H1 (cell line): ENCODE results near the gene BIN2. TPM values are rescaled to one million over a fixed set of nuclear protein-coding genes. Genes with fewer than 3 reads are reported as not detected.

Source experiments
- CTCF ChIA-PET: fragments of 300-600 bp; sonication (Branson Sonifier 250); formaldehyde crosslinking; loops from one replicate; lab custom pipeline; 2021; ENCODE audit not compliant: partially characterized antibody; lab: Charles Lee
- POLR2A ChIA-PET: fragments of 300-600 bp; sonication (Branson Sonifier 250); formaldehyde crosslinking; loops from one replicate; lab custom pipeline; 2021; ENCODE audit warnings: inconsistent platforms; ENCODE audit not compliant: partially characterized antibody; lab: Charles Lee
- DNase-seq, 2 experiments: peaks; one replicate each; pipeline versions ENCODE4 v3.0.0 to v3.0.0-alpha.2; 2010 to 2022; ENCODE audit warnings: low spot score in 2 of 2, low read depth in 1 of 2, mixed read lengths in 1 of 2
- FAIRE-seq: peaks from 2 replicates; lab custom pipeline; 2011; peaks lifted over from hg19 to GRCh38; lab: Jason Lieb, UNC
- H2AFZ ChIP-seq: 2 replicates; pipeline ENCODE4 v1.8.1; 2012; ENCODE audit warnings: low read length, inconsistent platforms
- H2AK5ac ChIP-seq: 2 replicates; pipeline ENCODE4 v1.6.1; 2013; ENCODE audit warnings: low read depth, low read length
- H2BK120ac ChIP-seq: replicated peaks from 2 replicates; pipeline ENCODE3; 2013; ENCODE audit warnings: low read depth, low read length, inconsistent platforms
- H2BK12ac ChIP-seq: 2 replicates; pipeline ENCODE4 v1.6.1; 2013; ENCODE audit warnings: low read depth, low read length
- H2BK15ac ChIP-seq: 2 replicates; pipeline ENCODE4 v1.6.1; 2013; ENCODE audit warnings: low read length
- H2BK20ac ChIP-seq: 2 replicates; pipeline ENCODE4 v1.6.1; 2013; ENCODE audit warnings: low read length
- H2BK5ac ChIP-seq: 2 replicates; pipeline ENCODE4 v1.6.1; 2013; ENCODE audit warnings: low read depth, low read length
- H3K14ac ChIP-seq: 2 replicates; pipeline ENCODE4 v1.6.1; 2013; ENCODE audit warnings: inconsistent platforms; ENCODE audit not compliant: insufficient read length
- H3K18ac ChIP-seq: 2 replicates; pipeline ENCODE4 v1.6.1; 2013; ENCODE audit warnings: low read length; ENCODE audit errors: extremely low read depth
- H3K23ac ChIP-seq: 2 replicates; pipeline ENCODE4 v1.6.1; 2013; ENCODE audit warnings: inconsistent platforms; ENCODE audit not compliant: insufficient read length
- H3K23me2 ChIP-seq: 2 replicates; pipeline ENCODE4 v1.6.1; 2013; ENCODE audit warnings: low read depth, low read length
- H3K27ac ChIP-seq: 2 replicates; pipeline ENCODE4 v1.6.1; 2011; ENCODE audit warnings: low read depth, low read length, inconsistent platforms
- H3K27me3 ChIP-seq, 4 experiments: replicated peaks in 1 of 4; 1 replicate in 1 of 4; 2 replicates in 3 of 4; pipeline versions ENCODE4 v1.6.1 to v1.8.1; 2011 to 2013; ENCODE audit warnings: low read length in 3 of 4, mild to moderate bottlenecking in 3 of 4, inconsistent platforms in 2 of 4, mixed read lengths in 2 of 4, moderate library complexity in 1 of 4; ENCODE audit not compliant: control insufficient read depth in 3 of 4, insufficient read depth in 3 of 4; ENCODE audit errors: extremely low read depth in 1 of 4
- H3K36me3 ChIP-seq, 4 experiments: 2 replicates each; pipeline versions ENCODE4 v1.6.1 to v1.8.1; 2011 to 2013; ENCODE audit warnings: mild to moderate bottlenecking in 4 of 4, low read length in 3 of 4, moderate library complexity in 2 of 4, control low read depth in 1 of 4, inconsistent platforms in 1 of 4; ENCODE audit not compliant: insufficient read depth in 4 of 4, control insufficient read depth in 2 of 4
- H3K4ac ChIP-seq: replicated peaks from 2 replicates; pipeline ENCODE3; 2013; ENCODE audit warnings: low read length, low read depth, mixed read lengths, inconsistent platforms; ENCODE audit not compliant: insufficient read length
- H3K4me1 ChIP-seq, 4 experiments: replicated peaks in 1 of 4; 1 replicate in 1 of 4; 2 replicates in 3 of 4; pipeline versions ENCODE4 v1.6.1 to v1.8.1; 2011 to 2013; ENCODE audit warnings: low read length in 3 of 4, inconsistent platforms in 2 of 4, mixed read lengths in 1 of 4; ENCODE audit not compliant: insufficient read depth in 4 of 4, control insufficient read depth in 3 of 4
- H3K4me2 ChIP-seq, 2 experiments: 2 replicates each; pipeline versions ENCODE4 v1.6.1 to v1.8.1; 2011 to 2013; ENCODE audit warnings: low read depth in 2 of 2, low read length in 2 of 2, control low read depth in 1 of 2, inconsistent platforms in 1 of 2, mild to moderate bottlenecking in 1 of 2; ENCODE audit not compliant: insufficient read depth in 1 of 2
- H3K4me3 ChIP-seq, 4 experiments: fragments of 200-600, 300-600 bp in 1 of 4; sonication (generic), shearing (Covaris generic), sonication (Bioruptor Twin) in 1 of 4; 2 replicates each; pipeline versions ENCODE4 v1.5.1 to v1.8.1; 2011 to 2016; ENCODE audit warnings: low read length in 4 of 4, low read depth in 3 of 4, control low read depth in 2 of 4, inconsistent platforms in 2 of 4, mild to moderate bottlenecking in 2 of 4, mixed read lengths in 1 of 4, moderate library complexity in 1 of 4; ENCODE audit not compliant: insufficient read depth in 2 of 4; ENCODE audit errors: extremely low read depth in 1 of 4
- H3K56ac ChIP-seq: replicated peaks from 2 replicates; pipeline ENCODE3; 2013; ENCODE audit warnings: low read depth, mild to moderate bottlenecking, mixed read lengths, low read length, inconsistent platforms; ENCODE audit not compliant: insufficient read length
- H3K79me1 ChIP-seq: 2 replicates; pipeline ENCODE4 v1.6.1; 2013; ENCODE audit warnings: low read depth, low read length, control low read depth
- H3K79me2 ChIP-seq, 2 experiments: 2 replicates each; pipeline versions ENCODE4 v1.6.1 to v1.8.1; 2012 to 2013; ENCODE audit warnings: low read length in 2 of 2, mild to moderate bottlenecking in 2 of 2, inconsistent platforms in 1 of 2; ENCODE audit not compliant: insufficient read depth in 2 of 2, control insufficient read depth in 1 of 2
- H3K9ac ChIP-seq, 4 experiments: replicated peaks in 1 of 4; 1 replicate in 1 of 4; 2 replicates in 3 of 4; pipeline versions ENCODE4 v1.6.1 to v1.8.1; 2011 to 2013; ENCODE audit warnings: low read depth in 3 of 4, low read length in 3 of 4, control low read depth in 2 of 4, mild to moderate bottlenecking in 2 of 4, moderate library complexity in 2 of 4, inconsistent platforms in 1 of 4; ENCODE audit errors: extremely low read depth in 1 of 4
- H3K9me3 ChIP-seq, 2 experiments: 2 replicates each; pipeline versions ENCODE4 v1.6.1 to v1.8.1; 2012 to 2013; ENCODE audit warnings: mild to moderate bottlenecking in 2 of 2, moderate library complexity in 2 of 2, control low read depth in 1 of 2, inconsistent platforms in 1 of 2, low read depth in 1 of 2, low read length in 1 of 2, mixed read lengths in 1 of 2; ENCODE audit not compliant: insufficient read depth in 2 of 2
- H4K20me1 ChIP-seq, 2 experiments: replicated peaks in 1 of 2; 2 replicates each; pipeline versions ENCODE3 to v1.8.1; 2011 to 2013; ENCODE audit warnings: inconsistent platforms in 2 of 2, low read length in 2 of 2, mild to moderate bottlenecking in 1 of 2; ENCODE audit not compliant: insufficient read depth in 2 of 2, control insufficient read depth in 1 of 2
- H4K5ac ChIP-seq: 2 replicates; pipeline ENCODE4 v1.6.1; 2013; ENCODE audit warnings: low read length, low read depth, mixed read lengths, inconsistent platforms; ENCODE audit not compliant: insufficient read length
- H4K8ac ChIP-seq: 2 replicates; pipeline ENCODE4 v1.8.0; 2013; ENCODE audit warnings: mild to moderate bottlenecking, moderate library complexity, low read length, inconsistent platforms; ENCODE audit not compliant: insufficient read depth; ENCODE audit errors: extremely low read depth
- H4K91ac ChIP-seq: replicated peaks from 2 replicates; pipeline ENCODE3; 2013; ENCODE audit warnings: low read length, mixed read lengths, inconsistent platforms; ENCODE audit not compliant: insufficient read length
- EZH2 ChIP-seq: fragments of 200-600 bp; sonication (generic); IDR thresholded peaks from 2 replicates; pipeline ENCODE4 v1.7.1; 2012; ENCODE audit warnings: low read depth, mild to moderate bottlenecking, moderate library complexity, low read length, inconsistent platforms; ENCODE audit not compliant: severe bottlenecking
- HDAC6 ChIP-seq: IDR thresholded peaks from one replicate; pipeline ENCODE4 v1.7.1; 2012; ENCODE audit warnings: low read depth, mild to moderate bottlenecking, inconsistent platforms, low read length, moderate library complexity
- POLR2A ChIP-seq, 2 experiments: IDR thresholded peaks; 1 replicate in 1 of 2; 2 replicates in 1 of 2; pipeline ENCODE4 v1.6.1; 2011; ENCODE audit warnings: low read depth in 2 of 2, low read length in 2 of 2, mild to moderate bottlenecking in 2 of 2; ENCODE audit errors: control extremely low read depth in 1 of 2
- POLR2AphosphoS5 ChIP-seq: IDR thresholded peaks from 2 replicates; pipeline ENCODE4 v1.6.1; 2011; ENCODE audit warnings: low read depth, low read length
- RNF2 ChIP-seq: fragments of 200-900, 300-1000 bp; sonication (generic); IDR thresholded peaks from 2 replicates; pipeline ENCODE4 v1.7.1; 2016; ENCODE audit warnings: borderline replicate concordance, low read depth, mild to moderate bottlenecking, antibody characterized with exemption, low read length; ENCODE audit not compliant: poor library complexity, severe bottlenecking; ENCODE audit errors: missing control alignments
- RXRA ChIP-seq: IDR thresholded peaks from 2 replicates; pipeline ENCODE4 v1.6.1; 2011; ENCODE audit warnings: low read depth, mild to moderate bottlenecking, low read length, moderate library complexity; ENCODE audit not compliant: insufficient read depth
- SAP30 ChIP-seq: fragments of 300-600 bp; sonication (generic); IDR thresholded peaks from 2 replicates; pipeline ENCODE4 v1.7.1; 2012; ENCODE audit warnings: low read length, moderate library complexity, mild to moderate bottlenecking, inconsistent platforms; ENCODE audit not compliant: insufficient read depth, insufficient replicate concordance
- SUZ12 ChIP-seq: fragments of 200-600 bp; sonication (generic); IDR thresholded peaks from 2 replicates; pipeline ENCODE4 v1.6.1; 2012; ENCODE audit warnings: mild to moderate bottlenecking, inconsistent platforms, low read length, moderate library complexity, mixed read lengths
- TBP ChIP-seq: IDR thresholded peaks from 2 replicates; pipeline ENCODE4 v1.6.1; 2011; ENCODE audit warnings: low read depth, low read length, improper control_type of control experiment
- ZNF274 ChIP-seq: IDR thresholded peaks from 2 replicates; pipeline ENCODE4 v1.7.0; 2012; ENCODE audit warnings: low read length, borderline replicate concordance; ENCODE audit errors: extremely low read depth
- WGBS, 2 experiments: shearing (Covaris generic) in 1 of 2; methylation state at CpG; one replicate each; pipeline versions ENCODE4 v1.1.6 to v1.1.7; 2013 to 2015; ENCODE audit warnings: low lambda C conversion rate in 2 of 2, mixed read lengths in 2 of 2, inconsistent platforms in 1 of 2, low coverage in 1 of 2, missing lambda C conversion rate in 1 of 2; ENCODE audit not compliant: insufficient replicate concordance in 2 of 2, insufficient coverage in 1 of 2, insufficient read length in 1 of 2; ENCODE audit errors: extremely low coverage in 1 of 2, missing lambda C conversion rate in 1 of 2; 5-methylcytosine and 5-hydroxymethylcytosine counted together
- polyA plus RNA-seq, 7 experiments: library from polyadenylated mRNA; depleted of rRNA in 3 of 7; stranded (reverse) in 5 of 7; unstranded in 2 of 7; fragments of >200 nt in 5 of 7; fragments of 200-250 nt in 2 of 7; gene quantifications; 1 replicate in 5 of 7; 2 replicates in 1 of 7; 4 replicates in 1 of 7; pipeline versions ENCODE4 v1.2.1 to v1.2.3, GENCODE V29; 2011 to 2013; ENCODE audit warnings: missing spikeins in 2 of 7, mixed read lengths in 2 of 7
- total RNA-seq: library from RNA; stranded (reverse); fragmentation: NEBNext Ultra II Directional; extraction: Animal tissue kit (Norgen Biotek cat#: 25700); gene quantifications from 2 replicates; pipeline ENCODE4 v1.2.1, GENCODE V29; 2021

BIN2 gene
- total and polyA plus RNA-seq, 2 of the 8 experiments (the other 6 are each of a cell fraction or from before 2014, with no cell fraction given): not detected

DNA sequence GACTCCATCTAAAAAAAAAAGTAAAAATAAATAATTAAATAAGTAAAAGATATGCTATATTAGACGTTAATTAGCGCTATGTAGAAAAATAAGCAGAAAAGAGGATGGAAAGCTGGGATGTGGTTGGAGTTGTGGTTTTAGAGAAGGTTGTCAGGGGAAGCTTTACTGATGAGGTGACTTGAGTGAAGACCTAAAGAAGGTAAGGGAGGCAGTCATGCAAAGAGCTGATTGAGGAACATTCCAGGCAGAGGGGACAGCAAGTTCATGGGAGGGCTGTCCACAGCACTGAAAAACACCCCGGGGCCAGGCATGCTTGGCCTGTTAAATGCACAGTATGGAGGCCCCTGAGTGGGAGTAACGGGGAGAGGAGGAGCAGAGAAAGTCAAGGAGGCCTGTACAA is 69.4 kb downstream of the BIN2 start:
- Histone ChIP-seq H3K14ac (no peak overlapping the region), H2AK5ac (no peak overlapping the region), H2BK120ac (no peak overlapping the region), H3K9me3 (no peaks in the 10 kb centered on the region), H2BK20ac (no peak overlapping the region), H3K23ac (no peak overlapping the region), H3K4ac (no peak overlapping the region), H4K20me1 (no peaks in the 10 kb centered on the region), H3K23me2 (no peaks in the 10 kb centered on the region), H3K36me3 (no peaks in the 10 kb centered on the region; a peak in 2 of 8 replicates), H3K79me2 (no peaks in the 10 kb centered on the region), H3K79me1 (no peaks in the 10 kb centered on the region), H2BK5ac (no peak overlapping the region), H4K8ac (no peak overlapping the region), H4K91ac (no peak overlapping the region), H3K9ac (no peak overlapping the region), H3K4me1 (peaks cover 0 to 5% (median 0%) of the 10 kb centered on the region in 4 experiments; a peak in 1 of 7 replicates), H2BK12ac (no peak overlapping the region), H3K18ac (no peak overlapping the region), H3K4me3 (no peak overlapping the region), H3K27ac (no peak overlapping the region), H2BK15ac (no peak overlapping the region), H3K56ac (no peak overlapping the region), H3K4me2 (no peak overlapping the region), H3K27me3 (no peaks in the 10 kb centered on the region), H4K5ac (no peak overlapping the region), H2AFZ (no peak overlapping the region)
- POLR2A ChIA-PET: interaction anchor here (1.2 to 2.8 kb wide), 3 partner anchors 9 to 171 kb away, joined by 3 to 9 read pairs (median 4); partner anchors contain the start of genes CSRNP2 and DAZAP2
- CTCF ChIA-PET: interaction anchor here (0.6 to 3.9 kb wide), 6 partner anchors 8 to 780 kb away, joined by 4 to 44 read pairs (median 5); partner anchors contain the start of gene POU6F1
- FAIRE-seq (no peak), DNase-seq (no peak)
- WGBS, 2 experiments: 93% methylated on average over 4 of the region's 4 CpGs; no CpG with 5 or more reads in 1 of the 2 experiments
- TF ChIP-seq RXRA: no peak
- no peak for TF ChIP-seq HDAC6
- no peak for TF ChIP-seq EZH2
- no peak for TF ChIP-seq POLR2AphosphoS5
- no peak for TF ChIP-seq SUZ12
- TF ChIP-seq TBP: no peak
- no peak for TF ChIP-seq SAP30
- no peak for TF ChIP-seq POLR2A (IDR thresholded peaks at IDR 0.05; ENCODE audit: control extremely low read depth in 1 of 2, low read depth in 2 of 2, low read length in 2 of 2)
- TF ChIP-seq RNF2: no peak
- no peak for TF ChIP-seq ZNF274
